ENCODE measurements around the gene TRIO.

GRCh38 chr5:14557203-14557770 is 414.1 kb downstream of the TRIO start:
- TF ChIP-seq CTCF (IDR thresholded peaks at IDR 0.05; ENCODE audit: low read depth, low read length, poor library complexity, severe bottlenecking) (no peak), EZH2phosphoT487 (IDR thresholded peaks at IDR 0.05; ENCODE audit: borderline replicate concordance, low read length) (no peak)
